Keratinocyte (primary cell): ENCODE data around the gene PPP2R5E. TPM values are rescaled to one million over a fixed set of nuclear protein-coding genes. Genes with fewer than 3 reads are reported as not detected.

ENCODE experiments used
- DNase-seq: peaks from one replicate; pipeline ENCODE4 v3.0.0-alpha.2; 2011; ENCODE audit warnings: low read depth, missing footprints, low spot score
- FAIRE-seq: peaks from 2 replicates; lab custom pipeline; 2011; peaks lifted over from hg19 to GRCh38; lab: Jason Lieb, UNC
- H2AFZ ChIP-seq: 2 replicates; pipeline ENCODE4 v1.6.0; 2012; ENCODE audit warnings: low read length, control low read depth, inconsistent platforms; ENCODE audit not compliant: control insufficient read depth
- H3K27ac ChIP-seq: 2 replicates; pipeline ENCODE4 v1.5.1; 2011; ENCODE audit warnings: low read length; ENCODE audit not compliant: control insufficient read depth, insufficient read depth
- H3K27me3 ChIP-seq: 3 replicates; pipeline ENCODE4 v1.6.0; 2011; ENCODE audit warnings: low read length; ENCODE audit not compliant: control insufficient read depth, insufficient read depth; ENCODE audit errors: extremely low read depth
- H3K36me3 ChIP-seq, 2 experiments: 2 replicates in 1 of 2; 3 replicates in 1 of 2; pipeline ENCODE4 v1.5.1; 2011; ENCODE audit warnings: low read length in 2 of 2, mild to moderate bottlenecking in 1 of 2; ENCODE audit not compliant: control insufficient read depth in 2 of 2, insufficient read depth in 2 of 2; ENCODE audit errors: extremely low read depth in 1 of 2
- H3K4me1 ChIP-seq: 3 replicates; pipeline ENCODE4 v1.5.1; 2011; ENCODE audit warnings: low read length; ENCODE audit not compliant: control insufficient read depth, insufficient read depth; ENCODE audit errors: extremely low read depth
- H3K4me2 ChIP-seq: 3 replicates; pipeline ENCODE4 v1.6.0; 2011; ENCODE audit warnings: low read depth, low read length; ENCODE audit not compliant: control insufficient read depth, insufficient read depth; ENCODE audit errors: extremely low read depth
- H3K4me3 ChIP-seq, 3 experiments: fragments of 200-600 bp in 1 of 3; sonication (generic) in 1 of 3; 2 replicates in 2 of 3; 3 replicates in 1 of 3; pipeline ENCODE4 v1.5.1; 2011 to 2016; ENCODE audit warnings: low read length in 3 of 3, mild to moderate bottlenecking in 3 of 3, control low read depth in 2 of 3, inconsistent platforms in 1 of 3, low read depth in 1 of 3, mixed read lengths in 1 of 3, mixed run types in 1 of 3, moderate library complexity in 1 of 3; ENCODE audit not compliant: control insufficient read depth in 2 of 3, insufficient read depth in 2 of 3; ENCODE audit errors: extremely low read depth in 1 of 3
- H3K79me2 ChIP-seq: 2 replicates; pipeline ENCODE4 v1.6.0; 2012; ENCODE audit warnings: low read length; ENCODE audit not compliant: control insufficient read depth, insufficient read depth
- H3K9ac ChIP-seq: 3 replicates; pipeline ENCODE4 v1.6.0; 2011; ENCODE audit warnings: low read length; ENCODE audit not compliant: control insufficient read depth, insufficient read depth; ENCODE audit errors: extremely low read depth
- H3K9me1 ChIP-seq: 3 replicates; pipeline ENCODE4 v1.6.0; 2011; ENCODE audit warnings: low read length; ENCODE audit not compliant: control insufficient read depth, insufficient read depth; ENCODE audit errors: extremely low read depth
- H3K9me3 ChIP-seq: 2 replicates; pipeline ENCODE4 v1.5.1; 2012; ENCODE audit warnings: low read depth, low read length; ENCODE audit not compliant: control insufficient read depth
- H4K20me1 ChIP-seq: 3 replicates; pipeline ENCODE4 v1.6.0; 2011; ENCODE audit warnings: low read length; ENCODE audit not compliant: control insufficient read depth, insufficient read depth; ENCODE audit errors: extremely low read depth
- CTCF ChIP-seq, 3 experiments: IDR thresholded peaks in 1 of 3; conservative IDR thresholded peaks in 1 of 3; optimal IDR thresholded peaks in 1 of 3; 2 replicates in 2 of 3; 3 replicates in 1 of 3; pipeline versions ENCODE3 to v1.5.1; 2011; ENCODE audit warnings: low read length in 3 of 3, mild to moderate bottlenecking in 3 of 3, moderate library complexity in 2 of 3, control low read depth in 1 of 3, inconsistent platforms in 1 of 3; ENCODE audit not compliant: insufficient read depth in 2 of 3; ENCODE audit errors: extremely low read depth in 1 of 3
- EZH2 ChIP-seq: IDR thresholded peaks from one replicate; pipeline ENCODE4 v1.6.1; 2012; ENCODE audit warnings: inconsistent platforms, mild to moderate bottlenecking, low read length, moderate library complexity
- dilution Hi-C: fragments of 300-500 bp; cut with MboI; formaldehyde crosslinking; loops from one replicate; pipeline ENCODE4 v1.7.0; 2020; ENCODE audit warnings: low sequenced_read_pairs; ENCODE audit not compliant: extremely low pct_ligation_motif_present
- polyA plus RNA-seq, 5 experiments: library from polyadenylated mRNA; depleted of rRNA in 3 of 5; stranded (reverse) in 3 of 5; stranded (forward) in 1 of 5; unstranded in 1 of 5; fragments of >200 nt; gene quantifications; 1 replicate in 1 of 5; 2 replicates in 3 of 5; 3 replicates in 1 of 5; pipeline versions ENCODE4 v1.2.1 to v1.2.3, GENCODE V29; 2011 to 2012; ENCODE audit warnings: missing spikeins in 2 of 5, low read depth in 1 of 5, low replicate concordance in 1 of 5

PPP2R5E gene
- polyA plus RNA-seq, 1 donor (not counting 4 experiments of a cell fraction or from before 2014, with no cell fraction given), result 22.7 TPM

- Histone ChIP-seq H3K4me1 (peaks cover 26% of the 10 kb centered on the region), H3K9ac (no peak overlapping the region), H3K27ac (no peak overlapping the region), H3K9me1 (no peaks in the 10 kb centered on the region), H3K9me3 (no peaks in the 10 kb centered on the region), H2AFZ (no peak overlapping the region), H3K4me2 (no peak overlapping the region), H3K79me2 (peaks cover 56% of the 10 kb centered on the region), H3K27me3 (no peaks in the 10 kb centered on the region), H3K36me3 (peaks cover 0 to 2% of the 10 kb centered on the region in 2 experiments), H3K4me3 (no peak overlapping the region), H4K20me1 (no peaks in the 10 kb centered on the region)
- dilution Hi-C loops, result no loop called here
- TF ChIP-seq EZH2 (no peak), CTCF (optimal IDR thresholded peaks at IDR 0.05 in 1 of 3, IDR thresholded peaks at IDR 0.05 in 1 of 3, conservative IDR thresholded peaks at IDR 0.05 in 1 of 3; ENCODE audit: extremely low read depth in 1 of 3, insufficient read depth in 2 of 3, low read length in 3 of 3) (no peak)
- no peak for DNase-seq
- FAIRE-seq, result no peak
These were observed 77.8 kb downstream of the PPP2R5E start for GRCh38 chr14:63465347-63465746.

- dilution Hi-C loops, result no loop called here
- H3K4me3 ChIP-seq, result no peak overlapping the region
- peaks cover 12% of the 10 kb centered on the region for H3K4me1 ChIP-seq
- FAIRE-seq, result no peak
- H2AFZ ChIP-seq, result no peak overlapping the region
- peak overlapping the region; percentile 10 for H3K4me2 ChIP-seq
- peaks cover 2% of the 10 kb centered on the region for H3K9me1 ChIP-seq
- H4K20me1 ChIP-seq, result no peaks in the 10 kb centered on the region
- no peak for TF ChIP-seq EZH2
- TF ChIP-seq CTCF (optimal IDR thresholded peaks at IDR 0.05 in 1 of 3, IDR thresholded peaks at IDR 0.05 in 1 of 3, conservative IDR thresholded peaks at IDR 0.05 in 1 of 3; ENCODE audit: extremely low read depth in 1 of 3, insufficient read depth in 2 of 3, low read length in 3 of 3), result no peak
- H3K79me2 ChIP-seq, result peaks cover 59% of the 10 kb centered on the region
- H3K27me3 ChIP-seq, result no peaks in the 10 kb centered on the region
- H3K36me3 ChIP-seq, result peaks cover 0 to 2% of the 10 kb centered on the region in 2 experiments
- no peak for DNase-seq
- no peak overlapping the region for H3K9ac ChIP-seq
- H3K27ac ChIP-seq, result peak overlapping the region; percentile 13
- H3K9me3 ChIP-seq, result no peaks in the 10 kb centered on the region
These were observed 82.4 kb downstream of the PPP2R5E start for GRCh38 chr14:63460680-63461369.
